GM21526 (cell line): ENCODE data around the gene MYT1.
"Not testable (repeated sequence)": the region's sequence is repeated elsewhere in the genome, so short reads cannot be mapped to it uniquely, and the experiment has no call there.

Experiments
- ATAC-seq: cut with Tn5 transposase; IDR thresholded peaks from one replicate; pipeline ENCODE4 v1.9.1; 2021; ENCODE audit warnings: moderate library complexity; ENCODE audit not compliant: unreplicated experiment, low FRiP score

MYT1 gene

GRCh38 chr20:64228086-64228653, 63.9 kb downstream of the MYT1 start:
- ATAC-seq = no peak

GRCh38 chr20:64228751-64229506, 64.7 kb downstream of the MYT1 start:
- ATAC-seq = no peak

GRCh38 chr20:64229507-64230061, 65.3 kb downstream of the MYT1 start:
- no peak for ATAC-seq

GRCh38 chr20:64230461-64231145, 66.4 kb downstream of the MYT1 start:
- ATAC-seq = no peak

DNA sequence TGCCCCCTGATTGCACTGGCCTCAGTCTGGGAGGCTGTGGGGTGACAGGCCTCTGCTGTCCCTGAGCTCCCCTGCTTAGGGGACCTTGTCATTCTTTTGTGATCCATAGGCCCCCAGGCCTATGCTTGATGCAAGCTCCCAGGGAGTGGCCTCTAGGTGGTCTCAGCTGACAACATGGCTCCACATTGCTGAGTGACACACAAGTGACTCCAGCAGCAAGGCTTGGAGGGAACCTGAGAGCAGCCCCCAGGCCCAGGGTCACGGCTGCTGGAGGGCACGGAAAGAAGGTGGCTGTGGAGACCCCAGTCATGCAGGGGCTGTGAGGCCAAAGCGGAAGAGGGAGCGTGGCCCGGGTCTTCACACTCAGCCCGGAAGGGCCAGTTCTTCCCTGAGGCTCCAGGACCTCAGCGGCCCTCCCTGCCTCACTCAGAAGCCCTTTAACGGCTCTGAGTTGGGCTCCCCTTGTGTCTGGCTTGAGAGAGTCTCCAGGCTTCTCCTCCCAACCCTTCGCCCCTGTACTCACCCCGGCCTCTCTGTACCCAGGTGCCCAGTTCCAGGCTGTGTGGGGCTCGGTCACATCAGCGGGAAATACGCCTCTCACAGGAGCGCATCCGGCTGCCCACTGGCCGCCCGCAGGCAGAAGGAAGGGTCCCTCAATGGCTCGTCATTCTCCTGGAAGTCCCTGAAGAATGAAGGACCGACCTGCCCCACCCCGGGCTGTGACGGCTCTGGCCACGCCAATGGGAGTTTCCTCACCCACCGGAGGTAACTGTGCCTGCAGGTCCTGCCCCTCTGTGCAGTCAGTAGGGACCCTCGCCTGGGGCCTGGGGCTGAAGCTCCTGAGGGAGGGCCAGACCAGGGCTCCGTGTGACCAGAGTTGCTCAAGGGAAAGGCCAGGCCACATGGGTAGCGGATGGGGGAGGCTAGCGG, 67.6 kb downstream of the MYT1 start:
- no peak for ATAC-seq

- no peak for ATAC-seq
These were observed 68.5 kb downstream of the MYT1 start for GRCh38 chr20:64232794-64233193.

DNA sequence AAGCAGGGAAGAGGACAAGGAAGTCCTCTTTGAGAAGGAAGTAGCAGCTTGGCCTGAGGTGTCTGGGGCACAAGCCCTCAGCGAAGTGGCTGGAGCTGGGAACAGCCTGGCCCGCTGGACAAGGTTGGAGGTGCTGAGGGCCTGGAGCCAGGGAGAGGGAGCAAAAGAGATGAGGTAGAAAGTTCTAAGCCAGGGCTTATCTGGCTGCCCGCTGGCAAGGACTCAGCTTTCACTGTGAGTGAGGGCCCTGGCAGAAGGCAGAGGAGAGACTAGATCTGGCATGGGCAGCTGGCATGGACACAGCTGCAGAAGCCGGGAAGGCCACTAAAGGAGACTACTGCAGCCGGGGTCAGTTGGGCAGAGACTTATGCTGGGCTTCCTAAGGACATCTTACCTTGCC, 69.5 kb downstream of the MYT1 start:
- no peak for ATAC-seq

GRCh38 chr20:64234291-64234791, 70.1 kb downstream of the MYT1 start:
- ATAC-seq = no peak

DNA sequence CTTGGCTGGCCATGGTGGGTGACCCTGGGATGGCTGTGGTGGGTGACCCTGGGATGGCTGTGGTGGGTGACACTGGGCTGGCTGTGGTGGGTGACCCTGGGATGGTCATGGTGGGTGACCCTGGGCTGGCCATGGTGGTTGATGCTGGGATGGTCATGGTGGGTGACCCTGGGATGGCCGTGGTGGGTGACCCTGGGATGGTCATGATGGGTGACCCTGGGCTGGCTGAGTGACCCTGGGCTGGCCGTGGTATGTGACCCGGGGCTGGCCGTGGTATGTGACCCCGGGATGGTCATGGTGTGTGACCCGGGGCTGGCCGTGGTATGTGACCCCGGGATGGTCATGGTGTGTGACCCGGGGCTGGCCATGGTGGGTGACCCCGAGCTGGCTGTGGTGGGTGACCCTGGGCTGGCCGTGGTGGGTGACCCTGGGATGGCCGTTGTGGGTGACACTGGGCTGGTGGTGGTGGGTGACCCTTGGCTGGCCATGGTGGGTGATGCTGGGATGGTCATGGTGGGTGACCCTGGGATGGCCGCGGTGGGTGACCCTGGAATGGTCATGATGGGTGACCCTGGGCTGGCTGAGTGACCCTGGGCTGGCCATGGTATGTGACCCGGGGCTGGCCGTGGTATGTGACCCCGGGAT, 70.8 kb downstream of the MYT1 start:
- ATAC-seq = not testable (repeated sequence)

DNA sequence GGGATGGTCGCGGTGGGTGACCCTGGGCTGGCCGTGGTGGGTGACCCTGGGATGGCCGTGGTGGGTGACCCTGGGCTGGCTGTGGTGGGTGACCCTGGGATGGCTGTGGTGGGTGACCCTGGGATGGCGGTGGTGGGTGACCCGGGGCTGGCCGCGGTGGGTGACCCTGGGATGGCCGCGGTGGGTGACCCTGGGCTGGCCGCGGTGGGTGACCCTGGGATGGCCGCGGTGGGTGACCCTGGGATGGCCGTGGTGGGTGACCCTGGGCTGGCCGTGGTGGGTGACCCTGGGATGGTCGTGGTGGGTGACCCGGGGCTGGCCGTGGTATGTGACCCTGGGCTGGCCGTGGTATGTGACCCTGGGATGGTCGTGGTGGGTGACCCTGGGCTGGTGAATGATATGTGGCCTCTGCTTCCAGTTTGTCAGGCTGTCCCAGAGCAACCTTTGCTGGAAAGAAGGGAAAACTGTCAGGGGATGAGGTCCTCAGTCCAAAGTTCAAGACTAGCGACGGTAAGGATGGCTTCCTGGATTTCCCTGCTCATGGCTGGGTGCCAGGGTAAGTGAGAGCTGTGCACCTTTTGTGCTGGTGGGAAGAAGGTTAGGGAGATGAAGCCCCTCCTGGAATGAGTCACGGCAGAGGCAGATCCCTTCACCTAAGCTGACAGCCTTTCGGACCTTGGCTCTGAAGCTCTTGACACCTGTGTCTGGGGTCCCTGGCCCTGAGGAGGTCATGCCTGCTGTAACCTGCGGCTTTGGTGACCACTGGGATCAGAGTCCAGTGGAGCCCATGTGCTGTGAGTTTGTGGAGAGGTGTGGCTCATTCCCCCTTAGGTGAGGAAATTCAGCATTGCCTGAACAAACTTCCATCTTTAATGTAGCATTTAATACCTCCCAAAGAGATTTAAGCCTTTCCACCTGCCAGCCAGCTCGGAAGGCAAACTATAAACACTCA, 72.2 kb downstream of the MYT1 start:
- ATAC-seq = no peak

DNA sequence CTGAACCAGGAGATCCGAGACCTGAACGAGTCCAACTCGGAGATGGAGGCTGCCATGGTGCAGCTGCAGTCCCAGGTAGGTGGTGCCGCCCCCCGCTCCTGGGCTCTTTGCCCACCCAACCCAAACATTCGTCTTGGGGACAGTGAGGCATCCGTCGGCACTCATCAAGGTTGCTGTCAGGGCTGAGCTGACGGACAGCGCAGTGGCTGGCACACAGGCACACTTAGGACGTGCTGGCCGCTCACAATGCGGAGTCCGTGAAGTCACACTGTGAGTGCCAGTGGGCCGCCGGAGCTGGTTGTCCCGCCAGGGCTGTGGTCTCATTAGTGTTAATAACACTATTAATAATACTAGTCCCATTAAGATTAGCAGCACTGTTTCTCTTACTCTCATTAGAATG, 73.1 kb downstream of the MYT1 start:
- no peak for ATAC-seq

DNA sequence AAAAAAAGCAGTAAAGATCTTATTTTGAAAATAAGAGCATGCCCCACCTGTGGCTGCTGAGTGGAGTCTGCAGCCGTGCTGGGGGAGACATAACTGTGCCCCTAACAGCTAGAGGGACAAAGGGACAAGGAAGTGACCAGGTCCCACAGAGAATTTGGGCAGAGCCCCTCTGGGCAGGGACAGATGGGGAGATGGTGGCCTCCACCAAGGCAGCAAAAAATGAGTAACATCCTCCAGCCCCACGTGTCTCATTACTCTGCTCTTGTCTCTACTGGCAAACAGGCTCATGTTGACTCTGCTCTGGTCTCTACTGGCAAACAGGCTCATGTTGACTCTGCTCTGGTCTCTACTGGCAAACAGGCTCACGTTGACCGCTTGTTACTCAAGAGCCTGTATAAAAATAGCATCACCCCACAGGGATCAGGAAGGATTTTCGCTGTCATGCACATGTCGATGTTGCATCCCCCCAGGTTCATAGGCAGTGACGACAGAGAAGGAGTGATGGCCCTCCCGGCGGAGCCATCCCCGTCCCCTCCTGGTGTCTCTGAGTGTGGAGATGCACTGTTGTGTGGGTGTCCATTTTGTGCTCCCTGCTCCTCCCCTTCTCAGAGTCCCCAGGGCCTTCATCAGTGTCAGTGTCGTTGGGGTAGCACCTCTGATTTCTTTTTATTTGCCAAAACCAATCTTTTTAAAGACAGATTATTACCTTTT, 74.0 kb downstream of the MYT1 start:
- ATAC-seq = no peak

DNA sequence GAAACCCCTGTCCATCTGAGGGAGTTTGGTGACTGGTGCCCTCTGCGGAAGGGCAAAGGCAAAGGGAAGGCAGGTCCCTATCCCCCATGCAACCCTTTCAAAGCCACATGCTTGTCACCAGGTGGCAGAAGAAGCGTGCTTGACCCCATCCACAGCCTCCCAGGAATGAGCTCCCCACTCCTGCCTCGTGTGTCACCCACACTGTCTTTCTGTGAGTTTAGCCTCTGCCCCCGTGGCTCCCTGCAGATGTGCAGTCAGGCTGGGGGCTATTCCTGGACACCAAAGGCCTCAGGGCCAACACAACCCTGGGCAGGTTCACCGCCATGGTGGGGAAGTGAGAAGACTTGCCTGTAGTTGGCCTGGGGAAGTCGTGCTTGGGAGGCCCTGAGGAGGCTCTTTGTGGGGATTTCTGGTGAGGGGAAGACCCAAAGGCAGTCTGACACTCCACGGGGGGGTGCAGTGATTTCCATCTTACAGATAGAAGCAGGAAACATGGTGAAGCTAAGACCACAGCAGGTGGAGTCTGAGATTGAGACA, 74.7 kb downstream of the MYT1 start:
- no peak for ATAC-seq

- ATAC-seq = no peak
These were observed 75.4 kb downstream of the MYT1 start for GRCh38 chr20:64239449-64240242.

DNA sequence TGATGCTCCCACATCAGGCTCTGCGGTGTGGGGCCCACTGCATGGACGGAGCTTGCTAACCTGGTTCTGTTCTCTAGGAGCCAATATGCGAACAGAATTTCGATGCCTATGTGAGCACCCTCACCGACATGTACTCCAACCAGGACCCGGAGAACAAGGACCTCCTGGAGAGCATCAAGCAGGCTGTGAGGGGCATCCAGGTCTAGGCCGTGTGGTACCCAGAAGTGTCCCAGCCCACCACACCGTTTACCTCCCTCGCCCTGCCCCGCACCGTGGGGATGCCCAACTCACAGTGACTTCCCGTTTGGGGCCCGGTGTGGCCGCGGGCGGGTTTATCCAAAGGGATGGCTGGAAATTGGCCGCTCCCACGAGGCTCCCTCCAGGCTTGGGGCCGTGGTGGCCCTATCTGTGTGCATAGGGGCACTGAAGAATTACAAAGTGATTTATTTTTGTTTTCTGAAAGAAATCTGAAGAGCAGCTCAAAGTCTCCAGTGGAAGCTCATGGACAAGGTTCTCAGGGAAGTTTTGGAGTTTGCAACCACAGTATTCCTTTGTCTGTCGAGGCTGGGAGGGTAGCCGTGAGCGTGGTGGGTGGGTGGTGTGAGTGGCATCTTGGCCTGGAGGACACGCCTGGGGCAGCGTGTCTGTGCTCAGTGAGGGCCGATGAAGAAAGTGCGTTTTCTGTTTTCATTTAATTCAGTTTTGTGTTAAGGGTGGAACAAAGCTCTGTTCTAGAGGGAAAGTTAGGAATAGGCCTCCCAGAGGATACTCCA, 76.2 kb downstream of the MYT1 start:
- ATAC-seq = no peak

GRCh38 chr20:64241061-64241460, 76.8 kb downstream of the MYT1 start:
- ATAC-seq = no peak
